KMS-11 (cell line): ENCODE results near the gene SMARCAD1.

ENCODE experiments used
- H2AFZ ChIP-seq: fragments of 200-600 bp; sonication (generic); 2 replicates; pipeline ENCODE4 v1.6.1; 2016; ENCODE audit warnings: antibody characterized with exemption, mixed run types, low read depth
- H3K27ac ChIP-seq: fragments of 200-600 bp; sonication (generic); 2 replicates; pipeline ENCODE4 v1.6.1; 2016; ENCODE audit warnings: mild to moderate bottlenecking, mixed run types
- H3K27me3 ChIP-seq: fragments of 200-600 bp; sonication (generic); 2 replicates; pipeline ENCODE4 v1.6.1; 2017; ENCODE audit warnings: mild to moderate bottlenecking, low read depth, mixed run types, moderate library complexity; ENCODE audit not compliant: insufficient read depth
- H3K36me3 ChIP-seq: fragments of 200-600 bp; sonication (generic); 2 replicates; pipeline ENCODE4 v1.6.1; 2017; ENCODE audit warnings: mild to moderate bottlenecking, mixed run types; ENCODE audit not compliant: insufficient read depth
- H3K4me1 ChIP-seq: fragments of 200-600 bp; sonication (generic); 2 replicates; pipeline ENCODE4 v1.6.1; 2016; ENCODE audit warnings: mild to moderate bottlenecking, low read depth, mixed run types; ENCODE audit not compliant: poor library complexity, severe bottlenecking
- H3K4me2 ChIP-seq: fragments of 200-600 bp; sonication (generic); 2 replicates; pipeline ENCODE4 v1.7.0; 2016; ENCODE audit warnings: mild to moderate bottlenecking, mixed run types
- H3K4me3 ChIP-seq: fragments of 200-600 bp; sonication (generic); IDR thresholded peaks from 2 replicates; pipeline ENCODE4 v1.6.1; 2017; ENCODE audit warnings: low read depth, low read length, mixed read lengths; ENCODE audit not compliant: insufficient read depth
- H3K79me2 ChIP-seq: fragments of 200-600 bp; sonication (generic); 2 replicates; pipeline ENCODE4 v1.6.1; 2016; ENCODE audit warnings: low read depth, mixed run types; ENCODE audit not compliant: insufficient read depth
- H3K9ac ChIP-seq: fragments of 200-600 bp; sonication (generic); 2 replicates; pipeline ENCODE4 v1.6.1; 2016; ENCODE audit warnings: mild to moderate bottlenecking, mixed run types
- H4K20me1 ChIP-seq: fragments of 200-600 bp; sonication (generic); 2 replicates; pipeline ENCODE4 v1.6.1; 2016; ENCODE audit warnings: mild to moderate bottlenecking, mixed run types; ENCODE audit not compliant: insufficient read depth
- CTCF ChIP-seq: fragments of 200-600 bp; sonication (generic); conservative IDR thresholded peaks from 2 replicates; pipeline ENCODE4 v1.6.1; 2017; ENCODE audit warnings: low read depth, mild to moderate bottlenecking, antibody characterized with exemption, low read length, moderate library complexity, mixed read lengths

SMARCAD1 gene

GRCh38 chr4:94276204-94276603 lies 68.5 kb downstream of the SMARCAD1 start:
- H3K9ac ChIP-seq = no peak overlapping the region
- H3K4me2 ChIP-seq = no peak overlapping the region
- H4K20me1 ChIP-seq = no peaks in the 10 kb centered on the region
- H3K4me1 ChIP-seq = no peaks in the 10 kb centered on the region
- no peak overlapping the region for H3K27ac ChIP-seq
- H3K36me3 ChIP-seq = no peaks in the 10 kb centered on the region; the same call in 1 of the 2 replicates
- H3K4me3 ChIP-seq = no peak overlapping the region
- TF ChIP-seq CTCF = no peak
- no peaks in the 10 kb centered on the region for H3K79me2 ChIP-seq
- H3K27me3 ChIP-seq = no peaks in the 10 kb centered on the region
- no peak overlapping the region for H2AFZ ChIP-seq

- Histone ChIP-seq H3K27ac (no peak overlapping the region), H3K4me2 (no peak overlapping the region), H3K36me3 (no peaks in the 10 kb centered on the region; the same call in 1 of the 2 replicates), H3K4me1 (no peaks in the 10 kb centered on the region), H3K79me2 (no peaks in the 10 kb centered on the region), H2AFZ (no peak overlapping the region), H4K20me1 (no peaks in the 10 kb centered on the region), H3K9ac (no peak overlapping the region), H3K4me3 (no peak overlapping the region), H3K27me3 (no peaks in the 10 kb centered on the region)
- no peak for TF ChIP-seq CTCF
These were observed 69.9 kb downstream of the SMARCAD1 start for GRCh38 chr4:94277534-94277933.

DNA sequence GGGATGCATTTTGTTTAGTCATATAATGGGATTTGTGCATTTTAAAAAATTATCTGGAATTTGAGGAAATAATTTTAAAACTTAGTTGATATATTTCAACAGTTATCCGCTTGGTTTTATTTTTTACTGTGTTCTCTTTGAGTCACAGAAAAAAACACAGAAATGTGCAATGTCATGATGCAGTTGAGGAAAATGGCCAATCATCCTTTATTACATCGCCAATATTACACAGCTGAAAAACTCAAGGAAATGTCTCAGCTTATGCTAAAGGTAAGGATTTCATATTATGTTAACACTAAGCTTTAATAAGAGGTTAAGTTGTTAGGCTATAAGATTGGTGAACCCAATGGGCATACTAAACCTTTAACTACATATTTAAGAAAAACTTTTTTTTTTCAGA lies 71.1 kb downstream of the SMARCAD1 start:
- H2AFZ ChIP-seq = no peak overlapping the region
- no peak overlapping the region for H3K27ac ChIP-seq
- no peaks in the 10 kb centered on the region for H4K20me1 ChIP-seq
- H3K36me3 ChIP-seq = no peaks in the 10 kb centered on the region; the same call in 1 of the 2 replicates
- H3K4me3 ChIP-seq = no peak overlapping the region
- H3K4me1 ChIP-seq = no peaks in the 10 kb centered on the region
- H3K9ac ChIP-seq = no peak overlapping the region
- TF ChIP-seq CTCF = no peak
- no peaks in the 10 kb centered on the region for H3K79me2 ChIP-seq
- no peak overlapping the region for H3K4me2 ChIP-seq
- H3K27me3 ChIP-seq = no peaks in the 10 kb centered on the region

DNA sequence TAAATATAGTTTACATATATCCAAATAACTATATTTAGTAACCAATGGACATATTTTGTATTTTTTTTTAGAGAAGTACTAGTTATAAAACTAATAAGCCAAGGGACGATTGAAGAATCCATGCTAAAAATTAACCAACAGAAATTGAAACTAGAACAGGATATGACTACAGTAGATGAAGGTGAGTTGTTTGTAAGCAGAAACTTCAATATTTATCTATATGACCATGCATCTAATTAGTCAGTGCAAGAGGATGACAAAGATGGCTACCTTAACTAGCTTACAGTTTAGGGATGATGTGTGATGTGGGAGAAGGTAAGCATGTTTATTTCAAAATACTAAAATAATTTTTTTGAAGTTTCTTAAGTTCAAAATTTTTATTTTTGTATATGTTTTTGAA lies 77.2 kb downstream of the SMARCAD1 start:
- no peaks in the 10 kb centered on the region; the same call in 1 of the 2 replicates for H3K36me3 ChIP-seq
- H3K4me2 ChIP-seq = no peak overlapping the region
- TF ChIP-seq CTCF = no peak

More for the DNA sequence above, 77.2 kb downstream of the SMARCAD1 start:
- Histone ChIP-seq H3K9ac (no peak overlapping the region), H3K4me3 (no peak overlapping the region), H2AFZ (no peak overlapping the region), H3K4me1 (no peaks in the 10 kb centered on the region), H3K27ac (no peak overlapping the region), H4K20me1 (no peaks in the 10 kb centered on the region), H3K79me2 (no peaks in the 10 kb centered on the region), H3K27me3 (no peaks in the 10 kb centered on the region)
